ENCODE results near the gene BCL2. TPM values are rescaled to one million over a fixed set of nuclear protein-coding genes. Genes with fewer than 3 reads are reported as not detected.

Gene BCL2
- total RNA-seq, 1 donor from 2014 or later, result 1.6 TPM

DNA sequence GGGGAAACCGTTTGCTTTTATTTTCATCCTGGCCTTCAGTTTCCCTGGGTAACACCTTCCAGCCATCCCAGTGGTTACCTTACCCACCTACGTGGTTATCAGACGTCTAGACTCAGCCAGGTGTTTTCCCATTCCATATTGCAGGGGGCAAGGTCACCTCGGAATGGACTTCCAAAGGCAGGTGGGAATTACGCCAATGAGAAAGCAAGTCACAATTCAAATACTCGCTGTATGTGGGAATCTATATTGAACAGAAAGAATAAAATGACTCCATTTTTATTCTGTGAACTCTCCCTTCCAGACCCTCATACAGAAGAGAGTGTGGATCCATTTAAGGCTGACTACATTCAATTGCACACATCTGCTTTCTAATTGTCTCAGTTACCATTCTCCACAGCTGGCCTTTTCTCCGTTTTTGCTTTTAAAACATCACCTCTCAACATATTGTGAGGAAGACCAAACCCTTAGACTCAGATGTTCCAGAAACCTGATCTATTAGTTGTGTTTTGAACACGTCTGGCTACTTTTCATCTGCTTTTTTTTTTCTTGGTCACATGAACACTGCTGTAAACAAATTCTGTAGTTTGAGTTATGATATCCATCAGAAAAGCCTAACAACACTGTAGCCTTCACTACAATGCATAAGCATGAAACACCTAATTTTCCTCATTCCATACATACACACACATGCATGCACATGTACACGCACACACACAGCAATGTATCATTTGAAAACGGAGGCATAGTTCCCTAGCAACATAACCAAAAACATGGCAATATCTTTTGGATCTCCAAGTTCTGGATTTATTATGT, 59.8 kb downstream of the BCL2 start:
- no peak for DNase-seq (ENCODE audit: low read depth in 2 of 2)

GRCh38 chr18:63258749-63259566, 60.6 kb downstream of the BCL2 start:
- DNase-seq (ENCODE audit: low read depth in 2 of 2), result no peak

- DNase-seq (ENCODE audit: low read depth in 2 of 2), result no peak
Measured at GRCh38 chr18:63257453-63257852, 62.1 kb downstream of the BCL2 start.

DNA sequence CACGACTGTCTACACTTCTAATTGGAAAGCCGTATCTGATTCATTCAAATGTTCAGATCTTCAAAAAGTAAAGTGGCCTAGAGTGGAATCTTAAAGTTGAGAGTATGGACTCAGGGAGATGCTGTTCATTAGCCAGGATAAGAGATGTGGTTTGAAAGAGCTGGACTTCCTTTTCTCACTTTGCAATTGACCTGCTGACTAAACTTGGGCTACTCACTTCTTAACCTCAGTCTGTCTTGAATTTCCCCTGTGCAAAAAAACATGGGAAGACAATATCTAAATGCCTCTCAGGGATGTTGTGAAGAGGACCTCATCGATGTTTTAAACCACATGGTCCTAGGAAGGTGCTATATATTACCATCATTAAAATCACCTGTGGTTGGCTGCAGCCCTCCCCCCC, 64.1 kb downstream of the BCL2 start:
- DNase-seq (ENCODE audit: low read depth in 2 of 2), result no peak

DNA sequence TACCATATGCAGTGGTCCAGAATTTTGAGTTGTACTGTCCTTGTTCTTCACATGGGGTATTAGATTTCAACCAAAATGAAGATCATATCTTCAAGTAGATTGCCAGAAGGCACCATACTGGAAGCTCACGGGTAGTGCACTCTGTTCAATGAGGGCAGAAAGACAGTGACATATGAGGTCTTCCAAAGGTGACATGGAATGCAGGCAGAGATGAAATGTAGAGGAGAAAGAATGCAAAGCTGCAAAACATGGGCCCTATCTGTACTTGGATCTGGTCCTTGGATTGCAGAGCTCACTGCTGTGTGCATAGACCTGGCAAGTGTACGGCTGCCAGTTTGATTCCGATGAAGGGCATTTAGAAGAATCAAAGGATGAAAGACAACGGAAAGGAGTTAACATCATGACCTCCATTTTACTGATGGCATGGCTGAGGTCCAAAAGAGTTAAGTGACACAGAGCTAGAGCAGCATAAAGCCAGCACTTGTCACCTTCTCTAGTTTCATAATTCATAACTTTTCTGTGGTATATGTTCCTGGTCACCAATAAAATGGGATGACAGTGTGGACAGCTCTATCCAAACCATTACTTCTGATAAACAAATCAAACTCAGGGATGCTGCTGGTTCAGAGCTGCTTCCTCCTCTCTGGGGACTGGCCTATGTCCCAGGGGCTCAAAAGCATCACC, 64.7 kb downstream of the BCL2 start:
- DNase-seq (ENCODE audit: low read depth in 2 of 2), result no peak

- no peak for DNase-seq (ENCODE audit: low read depth in 2 of 2)
Measured at GRCh38 chr18:63253428-63254372, 65.9 kb downstream of the BCL2 start.

- no peak for DNase-seq (ENCODE audit: low read depth in 2 of 2)
Measured at GRCh38 chr18:63253014-63253413, 66.6 kb downstream of the BCL2 start.

GRCh38 chr18:63249771-63250170, 69.8 kb downstream of the BCL2 start:
- no peak for DNase-seq (ENCODE audit: low read depth in 2 of 2)

GRCh38 chr18:63247926-63248325, 71.6 kb downstream of the BCL2 start:
- DNase-seq (ENCODE audit: low read depth in 2 of 2), result no peak

DNA sequence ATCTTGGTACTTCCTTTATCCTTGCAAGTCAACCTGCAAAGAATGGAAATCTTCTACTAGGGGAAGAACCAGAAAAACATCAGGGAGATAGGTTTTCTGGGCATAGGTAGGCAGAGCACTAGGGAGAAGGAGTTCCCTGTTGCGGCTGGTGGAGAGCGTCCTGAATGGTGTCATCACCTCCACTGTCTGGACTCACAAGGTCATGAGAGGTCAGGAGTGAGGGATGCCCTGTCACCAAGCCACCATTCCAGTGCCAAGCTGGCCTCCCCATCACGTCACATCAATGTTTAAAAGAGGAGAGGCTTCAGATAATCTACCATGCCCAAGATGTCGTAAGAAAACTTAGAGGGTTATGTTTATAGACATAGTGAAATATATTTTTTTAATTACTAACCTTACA, 72.1 kb downstream of the BCL2 start:
- no peak for DNase-seq (ENCODE audit: low read depth in 2 of 2)

GRCh38 chr18:63245600-63245999, 74.0 kb downstream of the BCL2 start:
- no peak for DNase-seq (ENCODE audit: low read depth in 2 of 2)

- no peak for DNase-seq (ENCODE audit: low read depth in 2 of 2)
Measured at GRCh38 chr18:63244607-63245006, 75.0 kb downstream of the BCL2 start.

DNA sequence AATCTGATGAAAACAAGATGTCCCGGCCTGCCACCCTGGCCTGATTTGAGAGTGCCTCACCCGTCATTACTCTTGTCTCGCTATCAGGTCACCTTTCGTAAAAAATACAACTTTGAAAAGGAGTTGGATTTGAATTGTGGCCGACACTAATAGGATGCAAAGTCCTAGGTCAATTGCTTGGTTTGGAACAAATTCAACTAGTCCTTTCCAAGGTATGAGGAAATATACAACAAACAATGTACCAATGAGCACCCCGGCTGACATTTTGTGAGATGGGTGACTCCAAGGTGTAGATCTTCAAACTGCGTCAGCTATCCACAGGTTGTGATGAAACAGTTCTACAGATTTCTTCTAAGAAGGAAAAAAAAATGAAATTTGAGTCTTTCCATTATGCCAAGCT, 77.8 kb downstream of the BCL2 start:
- DNase-seq (ENCODE audit: low read depth in 2 of 2), result no peak

- DNase-seq (ENCODE audit: low read depth in 2 of 2), result no peak
Measured at GRCh38 chr18:63241317-63241712, 78.3 kb downstream of the BCL2 start.

GRCh38 chr18:63240531-63241316, 78.8 kb downstream of the BCL2 start:
- DNase-seq (ENCODE audit: low read depth in 2 of 2), result no peak

- no peak for DNase-seq (ENCODE audit: low read depth in 2 of 2)
Measured at GRCh38 chr18:63238693-63239075, 80.9 kb downstream of the BCL2 start.

DNA sequence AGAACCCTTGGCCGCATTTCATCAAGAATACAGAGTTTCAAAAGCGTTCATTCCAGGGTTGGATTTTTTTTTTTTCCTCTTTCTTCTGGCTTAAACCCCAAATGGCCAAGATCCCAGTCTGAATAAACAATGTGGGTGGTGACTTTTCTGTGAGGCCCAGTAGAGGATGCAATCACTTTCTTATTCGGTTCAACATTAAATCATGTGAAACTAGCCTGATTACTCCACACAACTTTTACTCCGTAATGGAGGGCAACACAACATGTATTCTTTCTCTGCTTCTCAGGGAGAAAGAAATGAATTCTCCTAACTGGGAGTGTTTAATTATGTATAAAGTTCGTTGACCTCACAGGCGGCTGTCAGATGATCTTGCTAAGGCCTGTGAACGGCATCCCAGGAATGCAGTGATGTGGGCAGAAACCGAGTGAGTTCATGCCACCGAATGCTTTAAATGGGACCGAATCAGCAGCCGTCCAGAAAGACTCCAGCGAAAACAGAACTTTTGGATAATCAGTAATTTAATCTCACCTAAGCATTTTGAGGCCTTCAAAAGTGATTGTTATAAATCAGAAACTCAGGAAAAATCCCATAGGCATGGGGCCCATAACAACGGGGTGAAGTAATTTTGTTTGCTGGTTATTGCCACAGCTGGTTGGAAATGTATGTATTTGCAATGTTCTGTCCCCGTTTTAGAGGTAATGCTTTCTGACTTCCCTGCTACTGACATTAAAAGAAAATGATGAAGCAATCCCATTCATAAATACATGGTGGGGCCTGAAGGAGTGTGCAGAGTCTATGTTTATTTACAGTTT, 81.5 kb downstream of the BCL2 start:
- peak; percentile 58 to 78 for DNase-seq (ENCODE audit: low read depth in 2 of 2)

- DNase-seq (ENCODE audit: low read depth in 2 of 2), result no peak
Measured at GRCh38 chr18:63236921-63237846, 82.4 kb downstream of the BCL2 start.
